DND-41 (cell line): ENCODE results near the gene WAC.
"Not testable (repeated sequence)": the region's sequence is repeated elsewhere in the genome, so short reads cannot be mapped to it uniquely, and the experiment has no call there.

Experiments
- ATAC-seq: fragments of 200-7000 bp; cut with Tn5 transposase; 3 replicates; pipeline ENCODE4 v1.9.1; 2021; ENCODE audit warnings: low read depth; ENCODE audit not compliant: insufficient read depth
- DNase-seq: peaks from one replicate; pipeline ENCODE4 v3.0.0-alpha.2; 2020
- H2AFZ ChIP-seq: 2 replicates; pipeline ENCODE4 v1.6.0; 2012; ENCODE audit warnings: low read depth, low read length
- H3K27ac ChIP-seq: 2 replicates; pipeline ENCODE4 v1.5.1; 2012; ENCODE audit warnings: low read length, inconsistent platforms
- H3K27me3 ChIP-seq: fragments of 200-600 bp; sonication (generic); 2 replicates; pipeline ENCODE4 v1.6.0; 2012; ENCODE audit warnings: low read length, mild to moderate bottlenecking, inconsistent platforms; ENCODE audit not compliant: insufficient read depth, poor library complexity
- H3K36me3 ChIP-seq: 2 replicates; pipeline ENCODE4 v1.5.1; 2012; ENCODE audit warnings: low read length, inconsistent platforms; ENCODE audit not compliant: insufficient read depth
- H3K4me1 ChIP-seq: 2 replicates; pipeline ENCODE4 v1.5.1; 2012; ENCODE audit warnings: mild to moderate bottlenecking, low read length; ENCODE audit not compliant: insufficient read depth
- H3K4me2 ChIP-seq: 2 replicates; pipeline ENCODE4 v1.6.0; 2012; ENCODE audit warnings: mild to moderate bottlenecking, moderate library complexity, low read length, inconsistent platforms; ENCODE audit not compliant: insufficient read depth
- H3K4me3 ChIP-seq, 2 experiments: fragments of 200-600 bp in 1 of 2; shearing (Covaris generic) in 1 of 2; 2 replicates each; pipeline ENCODE4 v1.5.1; 2012 to 2016; ENCODE audit warnings: inconsistent platforms in 2 of 2, low read length in 2 of 2, mild to moderate bottlenecking in 2 of 2, low read depth in 1 of 2, moderate library complexity in 1 of 2
- H3K79me2 ChIP-seq: 2 replicates; pipeline ENCODE4 v1.6.0; 2012; ENCODE audit warnings: low read length, inconsistent platforms; ENCODE audit not compliant: insufficient read depth
- H3K9ac ChIP-seq: 2 replicates; pipeline ENCODE4 v1.6.0; 2012; ENCODE audit warnings: low read depth, mild to moderate bottlenecking, inconsistent platforms, low read length, moderate library complexity
- H3K9me3 ChIP-seq: 2 replicates; pipeline ENCODE4 v1.5.1; 2012; ENCODE audit warnings: low read length, moderate library complexity, mild to moderate bottlenecking, inconsistent platforms; ENCODE audit not compliant: insufficient read depth, severe bottlenecking
- H4K20me1 ChIP-seq: 2 replicates; pipeline ENCODE4 v1.6.0; 2012; ENCODE audit warnings: low read length; ENCODE audit not compliant: insufficient read depth
- EZH2 ChIP-seq: IDR thresholded peaks from 3 replicates; pipeline ENCODE4 v1.6.1; 2012; ENCODE audit warnings: borderline replicate concordance, low read depth, mild to moderate bottlenecking, moderate library complexity, low read length, inconsistent platforms; ENCODE audit not compliant: severe bottlenecking
- TF ChIP-seq, protein P1 (sequence below): IDR thresholded peaks from 2 replicates; pipeline ENCODE4 v1.5.1; 2012; ENCODE audit warnings: borderline replicate concordance, low read length, moderate library complexity, mild to moderate bottlenecking; ENCODE audit not compliant: poor library complexity, severe bottlenecking; ENCODE audit errors: extremely low read depth

Gene WAC

DNA sequence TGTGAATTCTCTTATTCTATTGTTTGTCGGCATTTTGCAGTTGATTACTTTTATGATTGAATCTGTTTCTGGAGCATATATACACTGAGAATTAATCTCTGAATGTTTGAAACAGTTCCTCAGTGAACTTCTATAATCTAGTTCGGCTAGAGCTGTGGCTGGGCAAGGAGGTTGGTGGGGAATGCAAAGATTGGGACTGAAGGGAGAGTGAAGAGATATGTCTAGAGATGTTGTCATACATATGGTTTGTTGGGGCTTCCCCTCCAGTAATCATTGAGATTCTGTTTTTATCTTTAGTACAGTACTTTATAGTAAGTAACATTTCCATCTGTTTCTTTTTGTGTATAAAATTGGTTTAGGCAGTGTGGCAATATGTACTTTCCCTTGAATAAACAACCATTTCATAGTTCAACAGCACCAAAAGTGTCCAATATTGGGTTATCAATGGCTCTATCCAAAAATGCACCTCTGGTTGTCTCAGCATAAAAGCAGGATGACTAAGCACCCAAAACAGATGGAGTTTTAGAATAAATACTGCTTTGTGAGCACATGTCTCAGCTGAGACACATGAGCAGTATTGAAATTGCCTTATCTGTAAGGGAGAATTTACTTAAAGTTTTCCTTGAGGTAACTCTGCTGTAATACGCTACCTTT, 36.7 kb downstream of the WAC start:
- Histone ChIP-seq H3K27me3 (no peaks in the 10 kb centered on the region), H3K4me1 (no peaks in the 10 kb centered on the region), H3K9ac (no peak overlapping the region), H3K9me3 (no peaks in the 10 kb centered on the region), H3K27ac (no peak overlapping the region), H4K20me1 (peaks cover 93% of the 10 kb centered on the region), H3K4me2 (no peak overlapping the region), H3K36me3 (peaks cover 90% of the 10 kb centered on the region), H3K79me2 (peaks cover 100% of the 10 kb centered on the region), H3K4me3 (no peak overlapping the region), H2AFZ (no peak overlapping the region)
- DNase-seq = no peak
- no peak for TF ChIP-seq EZH2
- TF ChIP-seq, protein P1, sequence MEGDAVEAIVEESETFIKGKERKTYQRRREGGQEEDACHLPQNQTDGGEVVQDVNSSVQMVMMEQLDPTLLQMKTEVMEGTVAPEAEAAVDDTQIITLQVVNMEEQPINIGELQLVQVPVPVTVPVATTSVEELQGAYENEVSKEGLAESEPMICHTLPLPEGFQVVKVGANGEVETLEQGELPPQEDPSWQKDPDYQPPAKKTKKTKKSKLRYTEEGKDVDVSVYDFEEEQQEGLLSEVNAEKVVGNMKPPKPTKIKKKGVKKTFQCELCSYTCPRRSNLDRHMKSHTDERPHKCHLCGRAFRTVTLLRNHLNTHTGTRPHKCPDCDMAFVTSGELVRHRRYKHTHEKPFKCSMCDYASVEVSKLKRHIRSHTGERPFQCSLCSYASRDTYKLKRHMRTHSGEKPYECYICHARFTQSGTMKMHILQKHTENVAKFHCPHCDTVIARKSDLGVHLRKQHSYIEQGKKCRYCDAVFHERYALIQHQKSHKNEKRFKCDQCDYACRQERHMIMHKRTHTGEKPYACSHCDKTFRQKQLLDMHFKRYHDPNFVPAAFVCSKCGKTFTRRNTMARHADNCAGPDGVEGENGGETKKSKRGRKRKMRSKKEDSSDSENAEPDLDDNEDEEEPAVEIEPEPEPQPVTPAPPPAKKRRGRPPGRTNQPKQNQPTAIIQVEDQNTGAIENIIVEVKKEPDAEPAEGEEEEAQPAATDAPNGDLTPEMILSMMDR = no peak
- no peak for ATAC-seq

DNA sequence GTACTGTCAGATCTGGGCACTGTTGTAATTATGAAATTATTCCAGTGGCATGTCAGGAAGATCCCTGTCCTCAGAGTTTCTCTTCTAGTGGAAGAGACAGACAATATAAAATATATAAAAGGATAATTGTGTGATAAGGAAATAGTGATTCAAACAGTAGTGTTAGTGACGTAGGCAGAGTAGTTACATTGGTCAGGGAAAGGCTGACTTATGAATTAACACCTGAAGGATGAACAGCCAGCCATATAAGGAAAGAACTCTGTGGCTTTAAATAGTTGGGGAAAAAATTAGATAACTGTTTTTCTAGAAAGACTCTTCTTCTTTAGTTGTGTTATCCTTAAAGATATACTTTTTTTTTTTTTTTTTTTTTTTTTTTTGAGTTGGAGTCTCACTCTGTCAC, 37.7 kb downstream of the WAC start:
- Histone ChIP-seq H3K27me3 (no peaks in the 10 kb centered on the region), H3K4me3 (no peak overlapping the region), H3K9ac (no peak overlapping the region), H3K27ac (no peak overlapping the region), H3K79me2 (peaks cover 100% of the 10 kb centered on the region), H2AFZ (no peak overlapping the region), H3K4me1 (no peaks in the 10 kb centered on the region), H3K36me3 (peaks cover 92% of the 10 kb centered on the region), H3K9me3 (no peaks in the 10 kb centered on the region), H3K4me2 (no peak overlapping the region), H4K20me1 (peaks cover 94% of the 10 kb centered on the region)
- DNase-seq = no peak
- ATAC-seq = no peak
- TF ChIP-seq EZH2 = no peak
- TF ChIP-seq, protein P1 = no peak

DNA sequence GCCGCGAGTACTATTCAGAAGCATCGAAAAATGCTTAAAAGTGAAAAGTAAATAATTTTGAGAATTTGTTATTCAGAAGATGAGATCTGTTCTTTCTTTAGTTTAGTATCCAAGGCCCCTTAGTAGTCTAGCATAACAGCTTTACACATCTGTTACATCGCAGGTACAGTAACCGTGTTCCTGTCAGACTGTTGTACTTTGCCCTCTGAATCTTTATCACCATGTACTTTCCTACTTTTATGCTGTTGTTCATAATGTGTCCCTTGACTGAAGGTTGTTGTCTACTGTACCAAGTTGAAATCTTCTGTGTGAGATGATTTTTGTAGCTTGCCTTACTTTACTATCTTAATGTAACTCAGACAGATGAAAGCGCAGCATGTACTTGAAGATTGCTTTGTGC, 38.3 kb downstream of the WAC start:
- H3K27ac ChIP-seq = no peak overlapping the region
- no peak overlapping the region for H2AFZ ChIP-seq
- TF ChIP-seq EZH2 = no peak
- TF ChIP-seq, protein P1 = no peak
- H3K4me3 ChIP-seq = no peak overlapping the region
- H3K9me3 ChIP-seq = no peaks in the 10 kb centered on the region
- H3K4me2 ChIP-seq = no peak overlapping the region
- ATAC-seq = no peak
- H4K20me1 ChIP-seq = peaks cover 94% of the 10 kb centered on the region
- no peak overlapping the region for H3K9ac ChIP-seq
- H3K27me3 ChIP-seq = no peaks in the 10 kb centered on the region
- no peak for DNase-seq
- no peaks in the 10 kb centered on the region for H3K4me1 ChIP-seq
- H3K79me2 ChIP-seq = peaks cover 100% of the 10 kb centered on the region
- peaks cover 91% of the 10 kb centered on the region for H3K36me3 ChIP-seq

DNA sequence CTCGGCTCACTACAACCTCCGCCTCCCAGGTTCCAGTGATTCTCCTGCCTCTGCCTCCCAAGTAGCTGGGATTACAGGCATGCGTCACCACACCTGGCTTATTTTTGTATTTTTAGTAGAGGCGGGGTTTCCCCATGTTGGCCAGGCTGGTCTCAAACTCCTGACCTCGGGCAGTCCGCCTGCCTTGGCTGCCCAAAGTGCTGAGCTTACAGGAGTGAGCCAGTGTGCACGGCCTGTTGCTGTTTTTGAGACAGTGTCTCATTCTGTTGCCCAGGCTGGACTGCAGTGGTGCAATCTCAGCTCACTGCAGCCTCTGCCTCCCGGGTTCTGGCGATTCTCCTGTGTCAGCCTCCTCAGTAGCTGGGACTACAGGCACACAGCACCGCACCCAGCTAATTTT, 41.3 kb downstream of the WAC start:
- not testable (repeated sequence) for H3K9ac ChIP-seq, H3K4me1 ChIP-seq, H3K27me3 ChIP-seq, H2AFZ ChIP-seq, H3K4me3 ChIP-seq, H3K9me3 ChIP-seq, DNase-seq, ATAC-seq, H3K4me2 ChIP-seq, H3K27ac ChIP-seq
- H3K79me2 ChIP-seq = peaks cover 100% of the 10 kb centered on the region
- peaks cover 96% of the 10 kb centered on the region for H4K20me1 ChIP-seq
- peaks cover 94% of the 10 kb centered on the region for H3K36me3 ChIP-seq
